ENCODE results near the gene ADGRE2. TPM values are rescaled to one million over a fixed set of nuclear protein-coding genes. Genes with fewer than 3 reads are reported as not detected.
"Not testable (repeated sequence)": the region's sequence is repeated elsewhere in the genome, so short reads cannot be mapped to it uniquely, and the experiment has no call there.

Gene ADGRE2
- total and polyA plus RNA-seq, 8 donors = 0.35 to 32.0 (median 0.66) TPM

GRCh38 chr19:14770136-14770535 is 8.2 kb downstream of the ADGRE2 start:
- H3K9me3 ChIP-seq = no peaks in the 10 kb centered on the region
- ATAC-seq (no peak), DNase-seq (no peak)
- H3K27ac ChIP-seq = no peak overlapping the region
- no peak for TF ChIP-seq CTCF (IDR thresholded peaks at IDR 0.05)
- H3K4me1 ChIP-seq = peaks cover 0 to 15% of the 10 kb centered on the region in 2 donors
- peaks cover 0 to 26% of the 10 kb centered on the region in 2 donors for H3K27me3 ChIP-seq
- intact Hi-C loops (cut with DNase I) = no loop called here
- H3K4me3 ChIP-seq = no peak overlapping the region
- peaks cover 0 to 86% of the 10 kb centered on the region in 2 donors for H3K36me3 ChIP-seq

- no peak for ATAC-seq
- intact Hi-C loops (cut with DNase I) = no loop called here
Observed at GRCh38 chr19:14769201-14769600, 9.2 kb downstream of the ADGRE2 start.

GRCh38 chr19:14768001-14768400 is 10.4 kb downstream of the ADGRE2 start:
- Histone ChIP-seq H3K4me1 (peaks cover 0 to 10% of the 10 kb centered on the region in 2 donors), H3K4me3 (no peak overlapping the region), H3K9me3 (no peaks in the 10 kb centered on the region), H3K27ac (no peak overlapping the region), H3K27me3 (peaks cover 0 to 29% of the 10 kb centered on the region in 2 donors), H3K36me3 (peaks cover 0 to 92% of the 10 kb centered on the region in 2 donors)
- intact Hi-C loops (cut with DNase I) = no loop called here
- no peak for DNase-seq
- TF ChIP-seq CTCF (IDR thresholded peaks at IDR 0.05) = no peak
- ATAC-seq = no peak

More at GRCh38 chr19:14769201-14769600, 9.2 kb downstream of the ADGRE2 start:
- no peak overlapping the region for H3K27ac ChIP-seq
- no peak overlapping the region for H3K4me3 ChIP-seq
- H3K9me3 ChIP-seq = no peaks in the 10 kb centered on the region
- H3K4me1 ChIP-seq = peaks cover 0 to 9% of the 10 kb centered on the region in 2 donors
- no peak for TF ChIP-seq CTCF (IDR thresholded peaks at IDR 0.05)
- H3K27me3 ChIP-seq = peaks cover 0 to 26% of the 10 kb centered on the region in 2 donors
- H3K36me3 ChIP-seq = peaks cover 0 to 96% of the 10 kb centered on the region in 2 donors
- DNase-seq = no peak

- Histone ChIP-seq H3K4me1 (peaks cover 0 to 10% of the 10 kb centered on the region in 2 donors), H3K27ac (no peak overlapping the region), H3K4me3 (no peak overlapping the region), H3K9me3 (no peaks in the 10 kb centered on the region), H3K27me3 (peaks cover 0 to 24% of the 10 kb centered on the region in 2 donors), H3K36me3 (peaks cover 0 to 92% of the 10 kb centered on the region in 2 donors)
- no peak for TF ChIP-seq CTCF (IDR thresholded peaks at IDR 0.05)
- ATAC-seq (no peak), DNase-seq (no peak)
- intact Hi-C loops (cut with DNase I) = no loop called here
Observed at GRCh38 chr19:14767466-14767971, 10.8 kb downstream of the ADGRE2 start.

GRCh38 chr19:14765841-14766240 is 12.5 kb downstream of the ADGRE2 start:
- intact Hi-C loops (cut with DNase I); H3K4me3 ChIP-seq; H3K4me1 ChIP-seq; H3K27ac ChIP-seq; ATAC-seq; H3K9me3 ChIP-seq; DNase-seq: not testable (repeated sequence)
- Histone ChIP-seq H3K27me3 (peaks cover 0 to 30% of the 10 kb centered on the region in 2 donors), H3K36me3 (peaks cover 0 to 90% of the 10 kb centered on the region in 2 donors)

- H3K27ac ChIP-seq; DNase-seq; intact Hi-C loops (cut with DNase I); ATAC-seq; H3K4me1 ChIP-seq; H3K9me3 ChIP-seq; H3K4me3 ChIP-seq: not testable (repeated sequence)
- Histone ChIP-seq H3K36me3 (peaks cover 0 to 90% of the 10 kb centered on the region in 2 donors), H3K27me3 (peaks cover 0 to 30% of the 10 kb centered on the region in 2 donors)
Observed at GRCh38 chr19:14765403-14765802, 13.0 kb downstream of the ADGRE2 start.
